Esophagus (tissue), 2 donors: Measurements from ENCODE around the gene LGSN. TPM values are rescaled to one million over a fixed set of nuclear protein-coding genes. Genes with fewer than 3 reads are reported as not detected.

Experiments used
- H3K27ac ChIP-seq, 2 donors: one replicate each; pipeline ENCODE4 v1.5.1; 2013; ENCODE audit warnings: low read depth in 2 of 2, mild to moderate bottlenecking in 2 of 2, inconsistent platforms in 1 of 2, low read length in 1 of 2, moderate library complexity in 1 of 2
- H3K27me3 ChIP-seq, 2 donors: one replicate each; pipeline ENCODE4 v1.6.1; 2013; ENCODE audit warnings: low read length in 2 of 2, control low read depth in 1 of 2, mild to moderate bottlenecking in 1 of 2; ENCODE audit not compliant: insufficient read depth in 2 of 2, control insufficient read depth in 1 of 2
- H3K36me3 ChIP-seq, 2 donors: one replicate each; pipeline ENCODE4 v1.6.1; 2013; ENCODE audit warnings: low read length in 1 of 2; ENCODE audit not compliant: control insufficient read depth in 2 of 2, insufficient read depth in 2 of 2
- H3K4me1 ChIP-seq, 2 donors: one replicate each; pipeline ENCODE4 v1.6.1; 2013; ENCODE audit warnings: low read length in 1 of 2; ENCODE audit not compliant: control insufficient read depth in 2 of 2, insufficient read depth in 2 of 2
- H3K4me3 ChIP-seq, 2 donors: one replicate each; pipeline ENCODE4 v1.5.1; 2013; ENCODE audit warnings: low read length in 2 of 2, mild to moderate bottlenecking in 2 of 2, low read depth in 1 of 2, moderate library complexity in 1 of 2
- H3K9me3 ChIP-seq, 2 donors: one replicate each; pipeline ENCODE4 v1.6.1; 2013; ENCODE audit warnings: mild to moderate bottlenecking in 2 of 2, low read depth in 1 of 2, low read length in 1 of 2, moderate library complexity in 1 of 2; ENCODE audit not compliant: control insufficient read depth in 2 of 2, insufficient read depth in 1 of 2
- WGBS, 2 donors: extraction: QIAGEN DNeasy Blood & Tissue Kit; methylation state at CpG; one replicate each; pipeline ENCODE4 v1.1.7; 2013; 5-methylcytosine and 5-hydroxymethylcytosine counted together
- polyA plus RNA-seq, 2 donors: library from polyadenylated mRNA; stranded (reverse); fragments of 200-250 nt; gene quantifications; one replicate each; pipeline ENCODE4 v1.2.3, GENCODE V29; 2013
- donor health status: healthy with polysubstance abuse.
- donor health status: Bipolar disorder and iron deficiency.

LGSN gene
- polyA plus RNA-seq, 2 donors: not detected

- H3K4me1 ChIP-seq: no peaks in the 10 kb centered on the region
- H3K9me3 ChIP-seq: no peaks in the 10 kb centered on the region
- H3K27ac ChIP-seq: no peak overlapping the region
- WGBS, 2 donors: 72 to 74% methylated on average over 3 of the region's 3 CpGs
- H3K36me3 ChIP-seq: no peaks in the 10 kb centered on the region
- H3K4me3 ChIP-seq: no peak overlapping the region
- no peaks in the 10 kb centered on the region for H3K27me3 ChIP-seq
These were observed 3.7 kb downstream of the LGSN start for GRCh38 chr6:63316113-63316512.

DNA sequence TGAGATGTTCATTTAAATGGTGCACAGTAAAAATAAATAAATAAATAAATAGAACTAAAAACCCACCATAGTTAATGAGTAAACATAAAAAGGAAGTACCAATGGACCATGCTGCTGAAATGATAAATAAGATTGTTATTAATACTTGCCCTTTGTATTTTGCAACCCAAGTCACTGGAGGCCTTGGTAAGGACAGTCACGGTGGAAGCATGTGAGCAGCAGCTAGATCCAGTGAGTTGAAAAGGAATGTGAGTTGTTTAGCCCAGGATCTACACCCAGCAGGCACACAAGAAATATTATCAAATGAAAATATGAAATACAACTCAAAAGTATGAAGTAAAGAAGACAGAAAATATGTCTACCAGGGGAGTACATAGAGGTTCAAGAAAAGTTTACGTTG, 6.7 kb downstream of the LGSN start:
- Histone ChIP-seq H3K4me3 (no peak overlapping the region), H3K27ac (no peak overlapping the region), H3K36me3 (no peaks in the 10 kb centered on the region), H3K9me3 (no peaks in the 10 kb centered on the region), H3K4me1 (no peaks in the 10 kb centered on the region), H3K27me3 (no peaks in the 10 kb centered on the region)
- WGBS, 2 donors: 92 to 94% methylated on average over 2 of the region's 2 CpGs

GRCh38 chr6:63307581-63308246, 12.1 kb downstream of the LGSN start:
- H3K27ac ChIP-seq: no peak overlapping the region
- 63 to 74% methylated on average over 3 of the region's 3 CpGs for WGBS, 2 donors
- no peaks in the 10 kb centered on the region for H3K4me1 ChIP-seq
- no peaks in the 10 kb centered on the region for H3K36me3 ChIP-seq
- no peak overlapping the region for H3K4me3 ChIP-seq
- no peaks in the 10 kb centered on the region for H3K27me3 ChIP-seq
- no peaks in the 10 kb centered on the region for H3K9me3 ChIP-seq

DNA sequence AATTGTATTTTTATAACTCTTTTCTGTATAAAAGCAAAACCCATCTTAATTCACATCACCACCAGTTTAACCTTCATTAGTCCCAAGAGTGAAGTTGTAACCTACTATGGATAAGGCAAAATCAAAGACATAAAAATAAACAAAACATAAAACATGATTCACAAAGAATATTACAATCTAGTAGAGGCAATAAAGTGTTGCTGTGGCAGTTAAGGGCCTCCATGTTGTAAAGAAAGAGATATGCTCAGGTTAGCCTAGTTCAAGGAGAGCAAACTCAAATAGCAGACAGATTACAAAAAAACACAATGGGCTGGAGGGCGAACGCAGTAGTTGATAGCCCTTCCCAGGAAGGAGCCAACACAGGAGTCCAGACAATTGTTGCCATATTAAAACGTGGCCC, 13.4 kb downstream of the LGSN start:
- H3K36me3 ChIP-seq: no peaks in the 10 kb centered on the region
- no peaks in the 10 kb centered on the region for H3K27me3 ChIP-seq
- H3K27ac ChIP-seq: no peak overlapping the region
- no peak overlapping the region for H3K4me3 ChIP-seq
- H3K4me1 ChIP-seq: no peaks in the 10 kb centered on the region
- no peaks in the 10 kb centered on the region for H3K9me3 ChIP-seq
- 66 to 80% methylated on average over 3 of the region's 3 CpGs for WGBS, 2 donors

GRCh38 chr6:63305277-63305676, 14.5 kb downstream of the LGSN start:
- H3K4me1 ChIP-seq: no peaks in the 10 kb centered on the region
- no peaks in the 10 kb centered on the region for H3K36me3 ChIP-seq
- no peak overlapping the region for H3K27ac ChIP-seq
- no peak overlapping the region for H3K4me3 ChIP-seq
- WGBS, 2 donors: 65 to 78% methylated on average over 2 of the region's 2 CpGs
- H3K27me3 ChIP-seq: no peaks in the 10 kb centered on the region
- H3K9me3 ChIP-seq: no peaks in the 10 kb centered on the region

DNA sequence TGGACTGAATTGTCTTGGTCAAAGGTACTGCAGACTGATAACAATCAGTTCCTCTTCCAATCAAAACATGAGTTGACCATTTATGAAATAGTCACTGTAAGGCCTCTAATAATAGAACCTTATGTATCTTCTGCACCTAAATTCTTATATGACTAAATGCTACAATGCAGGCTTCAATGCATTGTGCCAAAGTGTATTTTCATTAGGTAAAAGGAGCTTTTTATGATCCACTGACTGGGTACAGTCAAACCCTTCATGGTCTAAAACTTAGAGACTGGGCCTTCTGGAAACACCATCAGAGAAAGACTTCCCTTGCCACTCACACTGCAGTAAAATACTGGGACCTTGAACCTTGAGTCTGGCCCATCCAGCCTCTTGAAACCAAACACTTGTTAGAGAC, 16.3 kb downstream of the LGSN start:
- Histone ChIP-seq H3K9me3 (peaks cover 0 to 2% of the 10 kb centered on the region in 2 donors), H3K4me1 (no peaks in the 10 kb centered on the region), H3K36me3 (no peaks in the 10 kb centered on the region), H3K27ac (no peak overlapping the region), H3K27me3 (no peaks in the 10 kb centered on the region), H3K4me3 (no peak overlapping the region)

DNA sequence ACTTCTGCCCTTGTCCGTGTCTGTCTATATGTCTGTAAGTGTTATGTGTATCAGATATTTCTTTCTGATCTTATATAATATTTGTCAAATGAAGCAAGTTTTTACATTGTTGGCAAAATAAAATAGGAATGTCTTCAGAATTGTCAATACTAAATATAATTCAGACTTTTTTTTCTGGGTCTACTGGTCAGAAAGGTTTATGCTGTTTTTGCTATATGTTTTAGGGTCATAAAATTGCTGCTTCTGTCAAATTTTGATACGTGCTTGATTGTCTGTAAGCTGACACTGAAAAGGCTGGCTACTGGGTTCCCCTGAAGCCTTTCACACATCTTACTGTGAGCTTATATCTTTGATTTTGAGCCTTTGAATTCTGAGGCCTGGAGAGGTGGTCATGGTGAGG, 20.1 kb downstream of the LGSN start:
- Histone ChIP-seq H3K9me3 (peaks cover 0 to 2% of the 10 kb centered on the region in 2 donors), H3K36me3 (no peaks in the 10 kb centered on the region), H3K4me3 (no peak overlapping the region), H3K4me1 (no peaks in the 10 kb centered on the region), H3K27me3 (peaks cover 0 to 2% of the 10 kb centered on the region in 2 donors), H3K27ac (no peak overlapping the region)
- WGBS, 2 donors: 91 to 94% methylated on average over 2 of the region's 2 CpGs

DNA sequence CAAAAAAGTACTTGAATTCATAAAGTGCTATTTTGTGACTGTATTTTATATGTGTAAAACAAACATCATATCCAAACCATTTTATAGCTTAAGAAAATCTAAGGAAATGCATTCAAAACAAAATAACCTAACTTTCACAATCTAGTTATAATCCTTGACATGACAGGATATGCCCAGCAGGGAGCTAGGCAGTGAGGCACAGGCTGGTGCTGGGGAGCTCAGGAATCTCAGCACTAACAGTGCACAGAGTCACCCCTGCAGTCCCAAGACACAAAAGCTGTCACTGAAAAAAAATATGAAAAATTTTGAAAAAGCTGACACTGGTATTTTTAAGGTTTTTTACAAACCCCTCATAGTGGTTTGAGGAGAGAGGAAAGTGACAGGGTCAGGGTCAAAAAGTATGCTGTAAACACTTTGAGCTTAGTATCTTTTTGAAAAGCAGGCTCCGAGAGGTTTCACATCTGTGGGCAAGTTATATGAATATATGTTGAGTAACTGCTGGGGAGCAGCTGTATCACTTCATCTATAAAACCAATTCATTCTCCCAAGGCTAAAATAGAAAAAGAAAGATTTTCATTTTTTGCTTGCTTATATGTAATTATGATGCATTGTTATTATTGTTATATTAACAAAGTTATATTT, 24.1 kb downstream of the LGSN start:
- Histone ChIP-seq H3K36me3 (no peaks in the 10 kb centered on the region), H3K4me3 (no peak overlapping the region), H3K4me1 (no peaks in the 10 kb centered on the region), H3K9me3 (peaks cover 0 to 2% of the 10 kb centered on the region in 2 donors), H3K27ac (no peak overlapping the region), H3K27me3 (peaks cover 0 to 2% of the 10 kb centered on the region in 2 donors)
- 57 to 64% methylated on average over 1 of the region's 1 CpG for WGBS, 2 donors

DNA sequence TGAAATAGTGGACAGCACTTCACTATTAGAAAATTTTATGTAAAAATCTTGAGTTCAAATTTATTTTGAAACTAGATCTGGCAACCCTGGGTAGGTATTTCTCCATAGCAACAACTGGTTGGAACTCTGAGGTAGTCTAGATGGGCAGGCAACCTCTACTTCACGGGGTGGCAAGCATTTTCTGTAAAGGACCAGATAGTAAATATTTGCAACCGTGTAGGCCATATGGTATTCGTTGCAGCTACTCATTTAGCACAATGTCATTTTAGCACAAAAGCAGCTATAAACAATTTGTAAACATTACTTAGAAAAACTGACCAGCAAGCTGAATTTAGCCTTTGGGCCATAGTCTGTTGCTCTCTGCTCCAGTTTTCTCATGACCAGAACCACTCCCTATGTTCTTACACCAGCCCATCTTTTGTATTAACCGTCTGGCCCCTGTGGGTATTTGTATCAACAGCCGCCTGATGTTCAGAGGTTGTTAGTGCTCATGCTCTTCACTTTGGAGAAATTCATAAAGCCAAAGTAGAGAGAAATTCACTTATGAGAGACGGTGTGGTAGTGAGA, 29.2 kb downstream of the LGSN start:
- H3K27ac ChIP-seq: no peak overlapping the region
- no peaks in the 10 kb centered on the region for H3K9me3 ChIP-seq
- WGBS, 2 donors: 74 to 76% methylated on average over 6 of the region's 6 CpGs
- H3K4me3 ChIP-seq: no peak overlapping the region
- no peaks in the 10 kb centered on the region for H3K36me3 ChIP-seq
- H3K4me1 ChIP-seq: no peaks in the 10 kb centered on the region
- no peaks in the 10 kb centered on the region for H3K27me3 ChIP-seq
